BJ (cell line): Measurements from ENCODE around the gene MPP3. TPM values are rescaled to one million over a fixed set of nuclear protein-coding genes. Genes with fewer than 3 reads are reported as not detected.

Experiments
- CTCF ChIA-PET: fragments of 350-600 bp; formaldehyde crosslinking; extraction: SDS; loops from one replicate; lab custom pipeline; 2021; ENCODE audit warnings: antibody characterized with exemption, inconsistent platforms; lab: Yijun Ruan, JAX
- POLR2A ChIA-PET: fragments of 300-600 bp; sonication (Branson Sonifier 250); formaldehyde crosslinking; extraction: SDS; loops from one replicate; lab custom pipeline; 2021; ENCODE audit warnings: antibody characterized with exemption; lab: Charles Lee
- DNase-seq: peaks from one replicate; pipeline ENCODE4 v3.0.0-alpha.2; 2011; ENCODE audit warnings: low read depth
- H3K27me3 ChIP-seq: 2 replicates; pipeline ENCODE4 v1.6.0; 2011; ENCODE audit warnings: low read length; ENCODE audit not compliant: control insufficient read depth, insufficient read depth
- H3K36me3 ChIP-seq: 2 replicates; pipeline ENCODE4 v1.5.1; 2011; ENCODE audit warnings: low read length; ENCODE audit not compliant: control insufficient read depth, insufficient read depth
- H3K4me3 ChIP-seq: 2 replicates; pipeline ENCODE4 v1.5.1; 2011; ENCODE audit warnings: low read depth, mild to moderate bottlenecking, control low read depth, low read length
- polyA plus RNA-seq: library from polyadenylated mRNA; depleted of rRNA; stranded (reverse); fragments of >200 nt; gene quantifications from 2 replicates; pipeline ENCODE4 v1.2.3, GENCODE V29; 2011
- TF ChIP-seq, protein P1 (sequence below): IDR thresholded peaks from 2 replicates; pipeline ENCODE4 v1.5.1; 2011; ENCODE audit warnings: low read depth, mild to moderate bottlenecking, control low read depth, inconsistent platforms, low read length, moderate library complexity; ENCODE audit not compliant: insufficient read depth

MPP3 gene
- polyA plus RNA-seq, 1 experiment, result 7.9 TPM

DNA sequence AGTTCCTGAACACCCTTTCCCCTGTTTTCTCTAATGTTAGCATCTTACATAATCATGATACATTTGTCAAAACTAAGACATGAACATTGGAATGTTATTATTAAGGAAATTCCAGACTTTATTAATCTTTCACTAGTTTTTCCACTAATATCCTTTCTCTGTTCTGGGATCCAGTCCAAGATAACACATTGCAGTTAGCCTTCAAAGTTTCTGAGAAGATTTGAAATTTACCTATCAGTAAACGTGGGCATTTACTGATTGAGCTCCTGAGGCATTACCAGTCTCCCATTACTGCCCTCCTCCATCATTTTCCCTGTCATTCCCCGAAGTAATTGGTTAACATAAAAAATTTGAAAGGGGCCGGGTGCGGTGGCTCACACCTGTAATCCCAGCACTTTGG lies 8.3 kb upstream of the MPP3 start:
- H3K4me3 ChIP-seq, result no peak overlapping the region
- ChIA-PET POLR2A (interaction anchor here (0.6 kb wide), 1 partner anchor 23 kb away, joined by 5 read pairs; no protein-coding TSS in a partner anchor), CTCF (interaction anchor here (0.6 to 1.3 kb wide), 4 partner anchors 11 to 74 kb away, joined by 3 to 4 read pairs (median 3); no protein-coding TSS in a partner anchor)
- peaks cover 5% of the 10 kb centered on the region for H3K27me3 ChIP-seq
- no peak for DNase-seq
- TF ChIP-seq, protein P1, sequence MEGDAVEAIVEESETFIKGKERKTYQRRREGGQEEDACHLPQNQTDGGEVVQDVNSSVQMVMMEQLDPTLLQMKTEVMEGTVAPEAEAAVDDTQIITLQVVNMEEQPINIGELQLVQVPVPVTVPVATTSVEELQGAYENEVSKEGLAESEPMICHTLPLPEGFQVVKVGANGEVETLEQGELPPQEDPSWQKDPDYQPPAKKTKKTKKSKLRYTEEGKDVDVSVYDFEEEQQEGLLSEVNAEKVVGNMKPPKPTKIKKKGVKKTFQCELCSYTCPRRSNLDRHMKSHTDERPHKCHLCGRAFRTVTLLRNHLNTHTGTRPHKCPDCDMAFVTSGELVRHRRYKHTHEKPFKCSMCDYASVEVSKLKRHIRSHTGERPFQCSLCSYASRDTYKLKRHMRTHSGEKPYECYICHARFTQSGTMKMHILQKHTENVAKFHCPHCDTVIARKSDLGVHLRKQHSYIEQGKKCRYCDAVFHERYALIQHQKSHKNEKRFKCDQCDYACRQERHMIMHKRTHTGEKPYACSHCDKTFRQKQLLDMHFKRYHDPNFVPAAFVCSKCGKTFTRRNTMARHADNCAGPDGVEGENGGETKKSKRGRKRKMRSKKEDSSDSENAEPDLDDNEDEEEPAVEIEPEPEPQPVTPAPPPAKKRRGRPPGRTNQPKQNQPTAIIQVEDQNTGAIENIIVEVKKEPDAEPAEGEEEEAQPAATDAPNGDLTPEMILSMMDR, result no peak
- H3K36me3 ChIP-seq, result no peaks in the 10 kb centered on the region

DNA sequence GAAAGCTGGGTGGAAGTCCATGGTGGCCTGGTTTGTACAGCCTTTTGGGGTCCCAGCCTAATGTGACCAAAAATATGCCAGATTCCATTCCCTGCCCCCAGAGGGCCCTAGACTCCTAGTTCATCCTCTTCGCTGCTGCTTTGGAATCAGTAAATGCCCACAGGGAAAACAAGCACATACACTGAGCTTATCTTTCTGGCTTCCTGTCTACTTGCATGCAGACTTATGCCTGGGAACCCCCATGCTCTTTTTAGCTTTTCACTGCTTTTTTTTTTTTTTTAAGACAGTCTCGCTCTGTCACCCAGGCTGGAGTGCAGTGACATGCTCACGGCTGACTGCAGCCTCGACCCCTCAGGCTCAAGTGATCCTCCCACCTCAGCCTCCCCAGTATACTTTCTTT lies 7.9 kb upstream of the MPP3 start:
- no peaks in the 10 kb centered on the region for H3K36me3 ChIP-seq
- no peak overlapping the region for H3K4me3 ChIP-seq
- DNase-seq, result no peak
- CTCF ChIA-PET, result interaction anchor here (1.1 to 1.3 kb wide), 3 partner anchors 12 to 74 kb away, joined by 3 to 4 read pairs (median 3); no protein-coding TSS in a partner anchor
- POLR2A ChIA-PET, result no interaction called here
- H3K27me3 ChIP-seq, result peaks cover 5% of the 10 kb centered on the region
- TF ChIP-seq, protein P1, result no peak

DNA sequence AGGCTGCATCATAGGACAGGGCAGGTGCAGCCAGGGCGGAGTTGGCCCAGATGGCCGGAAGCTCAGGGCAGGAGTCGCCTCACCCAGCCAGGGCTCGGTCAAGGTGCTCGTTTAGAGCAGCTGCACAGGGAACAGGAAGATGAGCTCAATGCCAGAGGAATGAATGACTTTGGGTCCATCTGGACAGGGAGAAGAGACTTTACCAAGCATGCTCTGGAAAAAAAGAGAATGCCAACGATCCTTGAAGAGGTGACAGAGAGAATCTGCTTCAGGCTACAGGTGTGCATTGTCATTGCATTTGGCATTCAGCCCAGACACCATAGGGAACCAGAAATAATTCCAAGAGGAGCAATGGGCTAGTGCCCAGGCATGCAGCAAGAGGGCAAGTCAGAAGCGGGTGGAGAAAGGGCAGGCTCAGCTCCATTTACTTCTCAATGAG lies 6.7 kb upstream of the MPP3 start:
- Histone ChIP-seq H3K27me3 (peaks cover 5% of the 10 kb centered on the region), H3K4me3 (no peak overlapping the region), H3K36me3 (no peaks in the 10 kb centered on the region)
- TF ChIP-seq, protein P1, result no peak
- ChIA-PET CTCF (interaction anchor here (0.8 to 1.3 kb wide), 3 partner anchors 10 to 73 kb away, joined by 3 to 4 read pairs (median 4); no protein-coding TSS in a partner anchor), POLR2A (no interaction called here)
- DNase-seq, result no peak

GRCh38 chr17:43834106-43834505 lies 1.2 kb upstream of the MPP3 start:
- DNase-seq, result no peak
- TF ChIP-seq, protein P1, result no peak
- H3K4me3 ChIP-seq, result no peak overlapping the region
- POLR2A ChIA-PET, result no interaction called here
- peaks cover 12% of the 10 kb centered on the region for H3K36me3 ChIP-seq
- CTCF ChIA-PET, result interaction anchor here (1.9 kb wide), 1 partner anchor 12 kb away, joined by 15 read pairs; the partner anchor contains the start of gene CD300LG
- no peaks in the 10 kb centered on the region for H3K27me3 ChIP-seq

- no peak for DNase-seq
- TF ChIP-seq, protein P1, result no peak
- Histone ChIP-seq H3K4me3 (peak overlapping the region; percentile 64), H3K27me3 (no peaks in the 10 kb centered on the region), H3K36me3 (peaks cover 16% of the 10 kb centered on the region)
- POLR2A ChIA-PET, result no interaction called here
- CTCF ChIA-PET, result no interaction called here
These were observed 574 bp downstream of the MPP3 start for GRCh38 chr17:43832168-43832975.
